ENCODE results near the gene TSPO. TPM values are rescaled to one million over a fixed set of nuclear protein-coding genes. Genes with fewer than 3 reads are reported as not detected.

The TSPO gene
- total and polyA plus RNA-seq, 9 of the 15 experiments (the other 6 are each of a cell fraction or from before 2014, with no cell fraction given), result 4.9 to 126 (median 25.3) TPM

DNA sequence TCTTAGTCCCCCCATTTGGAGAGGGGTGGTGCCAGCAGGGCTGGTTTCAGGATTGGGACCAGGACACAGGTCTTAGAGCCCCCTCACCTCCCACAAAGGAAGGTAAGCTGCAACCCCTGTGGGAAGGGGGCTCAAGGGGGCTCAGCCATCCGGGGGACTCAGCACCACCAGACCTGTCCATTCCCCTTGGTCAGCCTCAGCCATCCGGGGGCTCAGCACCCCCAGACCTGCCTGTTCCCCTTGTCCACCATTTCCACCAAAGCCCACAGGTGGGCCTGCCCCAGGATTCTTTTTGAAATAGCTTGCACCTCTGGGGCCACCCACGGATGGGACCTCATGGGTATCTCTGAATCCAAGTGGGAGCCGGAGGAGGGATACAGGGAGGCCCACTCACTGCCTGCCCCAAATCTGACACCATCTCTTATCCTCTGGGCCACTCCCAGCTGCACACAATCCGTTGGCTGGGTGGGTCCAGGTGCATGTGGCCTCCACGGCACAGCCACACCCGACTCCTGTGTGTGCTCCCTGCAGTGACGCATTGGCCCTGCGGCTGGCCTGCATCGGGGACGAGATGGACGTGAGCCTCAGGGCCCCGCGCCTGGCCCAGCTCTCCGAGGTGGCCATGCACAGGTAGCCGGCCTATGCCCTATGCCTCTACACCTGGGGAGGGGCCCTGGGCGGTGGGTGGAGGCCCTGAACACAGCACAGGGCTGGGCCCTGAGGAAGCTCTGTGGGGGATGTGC, 24.0 kb upstream of the TSPO start (continued):
- TF ChIP-seq, protein P1, sequence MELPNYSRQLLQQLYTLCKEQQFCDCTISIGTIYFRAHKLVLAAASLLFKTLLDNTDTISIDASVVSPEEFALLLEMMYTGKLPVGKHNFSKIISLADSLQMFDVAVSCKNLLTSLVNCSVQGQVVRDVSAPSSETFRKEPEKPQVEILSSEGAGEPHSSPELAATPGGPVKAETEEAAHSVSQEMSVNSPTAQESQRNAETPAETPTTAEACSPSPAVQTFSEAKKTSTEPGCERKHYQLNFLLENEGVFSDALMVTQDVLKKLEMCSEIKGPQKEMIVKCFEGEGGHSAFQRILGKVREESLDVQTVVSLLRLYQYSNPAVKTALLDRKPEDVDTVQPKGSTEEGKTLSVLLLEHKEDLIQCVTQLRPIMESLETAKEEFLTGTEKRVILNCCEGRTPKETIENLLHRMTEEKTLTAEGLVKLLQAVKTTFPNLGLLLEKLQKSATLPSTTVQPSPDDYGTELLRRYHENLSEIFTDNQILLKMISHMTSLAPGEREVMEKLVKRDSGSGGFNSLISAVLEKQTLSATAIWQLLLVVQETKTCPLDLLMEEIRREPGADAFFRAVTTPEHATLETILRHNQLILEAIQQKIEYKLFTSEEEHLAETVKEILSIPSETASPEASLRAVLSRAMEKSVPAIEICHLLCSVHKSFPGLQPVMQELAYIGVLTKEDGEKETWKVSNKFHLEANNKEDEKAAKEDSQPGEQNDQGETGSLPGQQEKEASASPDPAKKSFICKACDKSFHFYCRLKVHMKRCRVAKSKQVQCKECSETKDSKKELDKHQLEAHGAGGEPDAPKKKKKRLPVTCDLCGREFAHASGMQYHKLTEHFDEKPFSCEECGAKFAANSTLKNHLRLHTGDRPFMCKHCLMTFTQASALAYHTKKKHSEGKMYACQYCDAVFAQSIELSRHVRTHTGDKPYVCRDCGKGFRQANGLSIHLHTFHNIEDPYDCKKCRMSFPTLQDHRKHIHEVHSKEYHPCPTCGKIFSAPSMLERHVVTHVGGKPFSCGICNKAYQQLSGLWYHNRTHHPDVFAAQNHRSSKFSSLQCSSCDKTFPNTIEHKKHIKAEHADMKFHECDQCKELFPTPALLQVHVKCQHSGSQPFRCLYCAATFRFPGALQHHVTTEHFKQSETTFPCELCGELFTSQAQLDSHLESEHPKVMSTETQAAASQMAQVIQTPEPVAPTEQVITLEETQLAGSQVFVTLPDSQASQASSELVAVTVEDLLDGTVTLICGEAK (IDR thresholded peaks at IDR 0.05), result no peak
- TF ChIP-seq, protein P1 (CRISPR knock-in tag; IDR thresholded peaks at IDR 0.05), result no peak
- no peak for TF ChIP-seq SRSF3 (IDR thresholded peaks at IDR 0.05; ENCODE audit: insufficient read depth, low read length)
- no peak for TF ChIP-seq NFXL1 (CRISPR knock-in tag; IDR thresholded peaks at IDR 0.05)
- no peak for TF ChIP-seq SP1 (CRISPR knock-in tag; IDR thresholded peaks at IDR 0.05)
- TF ChIP-seq, protein P2, sequence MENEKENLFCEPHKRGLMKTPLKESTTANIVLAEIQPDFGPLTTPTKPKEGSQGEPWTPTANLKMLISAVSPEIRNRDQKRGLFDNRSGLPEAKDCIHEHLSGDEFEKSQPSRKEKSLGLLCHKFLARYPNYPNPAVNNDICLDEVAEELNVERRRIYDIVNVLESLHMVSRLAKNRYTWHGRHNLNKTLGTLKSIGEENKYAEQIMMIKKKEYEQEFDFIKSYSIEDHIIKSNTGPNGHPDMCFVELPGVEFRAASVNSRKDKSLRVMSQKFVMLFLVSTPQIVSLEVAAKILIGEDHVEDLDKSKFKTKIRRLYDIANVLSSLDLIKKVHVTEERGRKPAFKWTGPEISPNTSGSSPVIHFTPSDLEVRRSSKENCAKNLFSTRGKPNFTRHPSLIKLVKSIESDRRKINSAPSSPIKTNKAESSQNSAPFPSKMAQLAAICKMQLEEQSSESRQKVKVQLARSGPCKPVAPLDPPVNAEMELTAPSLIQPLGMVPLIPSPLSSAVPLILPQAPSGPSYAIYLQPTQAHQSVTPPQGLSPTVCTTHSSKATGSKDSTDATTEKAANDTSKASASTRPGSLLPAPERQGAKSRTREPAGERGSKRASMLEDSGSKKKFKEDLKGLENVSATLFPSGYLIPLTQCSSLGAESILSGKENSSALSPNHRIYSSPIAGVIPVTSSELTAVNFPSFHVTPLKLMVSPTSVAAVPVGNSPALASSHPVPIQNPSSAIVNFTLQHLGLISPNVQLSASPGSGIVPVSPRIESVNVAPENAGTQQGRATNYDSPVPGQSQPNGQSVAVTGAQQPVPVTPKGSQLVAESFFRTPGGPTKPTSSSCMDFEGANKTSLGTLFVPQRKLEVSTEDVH (IDR thresholded peaks at IDR 0.05; ENCODE audit: low read depth, partially characterized antibody), result no peak
- no peak for TF ChIP-seq CBX2 (IDR thresholded peaks at IDR 0.05; ENCODE audit: insufficient read depth, low read length, poor library complexity, severe bottlenecking)
- TF ChIP-seq, protein P3, sequence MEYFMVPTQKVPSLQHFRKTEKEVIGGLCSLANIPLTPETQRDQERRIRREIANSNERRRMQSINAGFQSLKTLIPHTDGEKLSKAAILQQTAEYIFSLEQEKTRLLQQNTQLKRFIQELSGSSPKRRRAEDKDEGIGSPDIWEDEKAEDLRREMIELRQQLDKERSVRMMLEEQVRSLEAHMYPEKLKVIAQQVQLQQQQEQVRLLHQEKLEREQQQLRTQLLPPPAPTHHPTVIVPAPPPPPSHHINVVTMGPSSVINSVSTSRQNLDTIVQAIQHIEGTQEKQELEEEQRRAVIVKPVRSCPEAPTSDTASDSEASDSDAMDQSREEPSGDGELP (CRISPR knock-in tag; IDR thresholded peaks at IDR 0.05; ENCODE audit: borderline replicate concordance), result 0 out of 2 replicates have a peak, but pooled peaks have one; percentile 11
